ENCODE measurements around the gene CPXM2. TPM values are rescaled to one million over a fixed set of nuclear protein-coding genes. Genes with fewer than 3 reads are reported as not detected.
A peak's percentile ranks its signal among the peaks of the same experiment; 100 is the strongest.

Gene CPXM2
- polyA plus RNA-seq, 1 donor (not counting 4 experiments of a cell fraction or from before 2014, with no cell fraction given): 0.03 TPM

- peaks cover 16% of the 10 kb centered on the region for H3K4me1 ChIP-seq (ENCODE audit: control insufficient read depth, extremely low read depth, insufficient read depth, low read length)
- DNase-seq (ENCODE audit: low read depth, low spot score) (no peak), FAIRE-seq (no peak)
- H3K4me2 ChIP-seq (ENCODE audit: control insufficient read depth, extremely low read depth, insufficient read depth, low read depth, low read length): no peak overlapping the region
- no peak for TF ChIP-seq EZH2 (IDR thresholded peaks at IDR 0.05; ENCODE audit: low read length)
- no peak for TF ChIP-seq CTCF (optimal IDR thresholded peaks at IDR 0.05 in 1 of 3, IDR thresholded peaks at IDR 0.05 in 1 of 3, conservative IDR thresholded peaks at IDR 0.05 in 1 of 3; ENCODE audit: extremely low read depth in 1 of 3, insufficient read depth in 2 of 3, low read length in 3 of 3)
- H2AFZ ChIP-seq (ENCODE audit: control insufficient read depth, low read length): no peak overlapping the region
- no peak overlapping the region for H3K4me3 ChIP-seq (ENCODE audit: control insufficient read depth in 2 of 3, extremely low read depth in 1 of 3, insufficient read depth in 2 of 3, low read depth in 1 of 3, low read length in 3 of 3)
- no peaks in the 10 kb centered on the region for H3K27me3 ChIP-seq (ENCODE audit: control insufficient read depth, extremely low read depth, insufficient read depth, low read length)
- no peak overlapping the region for H3K9ac ChIP-seq (ENCODE audit: control insufficient read depth, extremely low read depth, insufficient read depth, low read length)
- no peaks in the 10 kb centered on the region for H4K20me1 ChIP-seq (ENCODE audit: control insufficient read depth, extremely low read depth, insufficient read depth, low read length)
- H3K9me3 ChIP-seq (ENCODE audit: control insufficient read depth, low read depth, low read length): no peaks in the 10 kb centered on the region
- H3K27ac ChIP-seq (ENCODE audit: control insufficient read depth, insufficient read depth, low read length): peak overlapping the region; percentile 65
- dilution Hi-C loops (cut with MboI; ENCODE audit: extremely low pct_ligation_motif_present, low sequenced_read_pairs): no loop called here
- no peaks in the 10 kb centered on the region for H3K36me3 ChIP-seq (ENCODE audit: control insufficient read depth in 2 of 2, extremely low read depth in 1 of 2, insufficient read depth in 2 of 2, low read length in 2 of 2)
- H3K9me1 ChIP-seq (ENCODE audit: control insufficient read depth, extremely low read depth, insufficient read depth, low read length): no peaks in the 10 kb centered on the region
- no peaks in the 10 kb centered on the region for H3K79me2 ChIP-seq (ENCODE audit: control insufficient read depth, insufficient read depth, low read length)
Measured at GRCh38 chr10:123808286-123808685, 83.3 kb downstream of the CPXM2 start.

GRCh38 chr10:123807444-123808035 lies 84.1 kb downstream of the CPXM2 start:
- TF ChIP-seq EZH2 (IDR thresholded peaks at IDR 0.05; ENCODE audit: low read length) (no peak), CTCF (optimal IDR thresholded peaks at IDR 0.05 in 1 of 3, IDR thresholded peaks at IDR 0.05 in 1 of 3, conservative IDR thresholded peaks at IDR 0.05 in 1 of 3; ENCODE audit: extremely low read depth in 1 of 3, insufficient read depth in 2 of 3, low read length in 3 of 3) (no peak)
- H3K27ac ChIP-seq (ENCODE audit: control insufficient read depth, insufficient read depth, low read length): no peak overlapping the region

More at GRCh38 chr10:123807444-123808035, 84.1 kb downstream of the CPXM2 start:
- dilution Hi-C loops (cut with MboI; ENCODE audit: extremely low pct_ligation_motif_present, low sequenced_read_pairs): no loop called here
- Histone ChIP-seq H3K4me1 (ENCODE audit: control insufficient read depth, extremely low read depth, insufficient read depth, low read length) (peaks cover 16% of the 10 kb centered on the region), H3K27me3 (ENCODE audit: control insufficient read depth, extremely low read depth, insufficient read depth, low read length) (no peaks in the 10 kb centered on the region), H3K4me3 (ENCODE audit: control insufficient read depth in 2 of 3, extremely low read depth in 1 of 3, insufficient read depth in 2 of 3, low read depth in 1 of 3, low read length in 3 of 3) (no peak overlapping the region), H4K20me1 (ENCODE audit: control insufficient read depth, extremely low read depth, insufficient read depth, low read length) (no peaks in the 10 kb centered on the region), H3K9me3 (ENCODE audit: control insufficient read depth, low read depth, low read length) (no peaks in the 10 kb centered on the region), H3K79me2 (ENCODE audit: control insufficient read depth, insufficient read depth, low read length) (no peaks in the 10 kb centered on the region), H3K36me3 (ENCODE audit: control insufficient read depth in 2 of 2, extremely low read depth in 1 of 2, insufficient read depth in 2 of 2, low read length in 2 of 2) (no peaks in the 10 kb centered on the region), H3K4me2 (ENCODE audit: control insufficient read depth, extremely low read depth, insufficient read depth, low read depth, low read length) (no peak overlapping the region), H3K9ac (ENCODE audit: control insufficient read depth, extremely low read depth, insufficient read depth, low read length) (no peak overlapping the region), H3K9me1 (ENCODE audit: control insufficient read depth, extremely low read depth, insufficient read depth, low read length) (no peaks in the 10 kb centered on the region), H2AFZ (ENCODE audit: control insufficient read depth, low read length) (no peak overlapping the region)
- DNase-seq (ENCODE audit: low read depth, low spot score) (no peak), FAIRE-seq (peak; percentile 26)
